ENCODE results near the gene MYOCD.

MYOCD gene

DNA sequence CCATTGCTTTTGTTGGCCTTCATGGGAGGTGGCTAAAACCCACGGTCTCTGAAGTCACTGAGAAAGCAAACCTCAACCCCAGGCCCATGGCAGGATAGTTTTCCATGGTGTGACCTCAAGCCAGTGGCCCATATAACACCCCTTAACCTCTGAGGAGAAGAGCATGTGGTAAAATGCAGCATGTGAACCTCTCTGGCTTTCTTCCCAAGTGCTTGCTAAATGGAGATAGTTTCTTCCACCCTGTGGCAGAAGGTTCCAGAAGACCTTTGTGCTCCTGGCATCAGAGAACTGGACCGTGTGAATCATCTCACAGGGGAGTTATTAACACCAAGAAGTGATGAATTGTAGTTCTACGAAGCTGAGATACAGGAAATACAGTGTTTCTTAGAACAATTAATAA, 47.3 kb downstream of the MYOCD start:
- DNase-seq = no peak

- DNase-seq = no peak
These were observed 54.3 kb downstream of the MYOCD start for GRCh38 chr17:12719948-12720347.

- DNase-seq = no peak
These were observed 55.9 kb downstream of the MYOCD start for GRCh38 chr17:12721581-12721980.

DNA sequence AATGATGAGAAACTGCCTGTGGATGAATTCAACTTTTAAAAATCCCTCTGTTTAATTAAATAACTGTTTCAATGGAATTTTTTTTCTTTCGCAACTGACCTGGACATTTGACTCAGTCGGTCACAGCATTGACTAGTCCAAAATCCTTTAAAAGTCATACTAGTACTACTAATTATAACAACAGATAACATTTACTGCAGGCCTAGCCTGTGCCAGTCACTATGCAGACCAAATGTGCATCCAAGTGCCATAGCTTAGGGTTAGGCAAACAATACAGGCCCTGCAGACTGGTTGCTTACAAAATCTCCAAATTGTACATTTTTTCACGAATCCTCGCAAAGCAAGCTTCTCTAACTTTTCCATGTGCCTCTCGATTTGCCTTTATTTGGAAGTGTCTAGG, 56.6 kb downstream of the MYOCD start:
- DNase-seq = no peak

DNA sequence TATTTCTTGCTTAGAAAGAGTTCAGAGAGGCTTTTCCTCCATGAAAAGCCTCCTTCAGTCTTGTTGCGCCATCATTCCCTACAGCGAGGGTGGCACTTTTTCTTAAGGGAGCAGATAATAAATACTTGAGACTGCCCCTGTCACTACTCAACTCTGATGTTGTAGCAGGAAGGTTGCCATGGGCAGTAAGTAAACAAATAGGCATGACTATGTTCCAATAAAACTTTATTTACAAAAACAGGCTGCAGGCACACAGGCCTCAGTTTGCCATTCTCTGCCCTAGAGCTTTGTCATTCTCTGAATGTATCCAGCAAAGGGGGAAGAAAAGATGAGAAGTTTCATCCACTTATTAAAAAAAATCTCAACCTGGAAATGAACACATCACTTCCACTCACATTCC, 60.4 kb downstream of the MYOCD start:
- DNase-seq = no peak

GRCh38 chr17:12727076-12727760, 61.5 kb downstream of the MYOCD start:
- no peak for DNase-seq

GRCh38 chr17:12727881-12728280, 62.2 kb downstream of the MYOCD start:
- no peak for DNase-seq

DNA sequence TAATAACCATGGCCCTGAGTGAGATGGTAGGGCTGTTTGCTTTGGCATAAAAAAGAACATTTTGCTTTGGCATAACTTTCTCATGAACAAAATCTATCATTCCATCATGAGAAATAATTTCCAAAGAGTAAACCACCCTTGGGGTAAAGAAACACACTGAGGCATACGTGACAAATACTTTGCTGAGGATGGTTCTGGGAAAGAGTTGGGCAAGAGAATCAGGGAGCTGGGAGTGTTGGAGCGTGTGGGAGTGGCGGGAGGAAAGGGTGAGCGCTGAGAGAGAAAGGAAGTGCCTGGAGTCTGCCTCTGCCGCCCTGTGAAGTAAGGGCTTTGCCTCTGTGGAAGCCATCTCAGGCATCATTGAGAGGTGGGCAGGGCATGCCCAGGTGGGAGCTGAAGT, 63.4 kb downstream of the MYOCD start:
- no peak for DNase-seq

- no peak for DNase-seq
These were observed 64.7 kb downstream of the MYOCD start for GRCh38 chr17:12730421-12730820.

GRCh38 chr17:12730931-12731521, 65.3 kb downstream of the MYOCD start:
- DNase-seq = no peak

DNA sequence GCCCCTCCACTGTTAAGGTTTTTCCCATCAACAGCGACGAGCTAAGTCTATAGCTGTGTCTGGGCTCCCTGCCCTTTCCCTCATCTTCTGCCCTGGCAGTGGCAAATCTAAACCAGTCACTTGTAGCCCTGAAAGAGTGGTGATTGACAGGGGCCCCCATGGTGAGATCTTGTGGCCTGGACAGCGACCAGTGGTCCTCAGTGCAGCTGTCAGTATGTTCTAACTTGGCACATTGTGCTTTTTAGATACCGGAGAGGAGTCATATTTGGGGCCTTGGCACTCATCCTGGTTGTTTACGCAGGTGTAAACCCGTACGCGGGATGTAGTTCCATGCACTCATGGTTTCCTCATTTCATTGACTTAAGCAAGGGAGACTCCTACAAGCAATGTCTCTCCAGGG, 66.1 kb downstream of the MYOCD start:
- DNase-seq = no peak

DNA sequence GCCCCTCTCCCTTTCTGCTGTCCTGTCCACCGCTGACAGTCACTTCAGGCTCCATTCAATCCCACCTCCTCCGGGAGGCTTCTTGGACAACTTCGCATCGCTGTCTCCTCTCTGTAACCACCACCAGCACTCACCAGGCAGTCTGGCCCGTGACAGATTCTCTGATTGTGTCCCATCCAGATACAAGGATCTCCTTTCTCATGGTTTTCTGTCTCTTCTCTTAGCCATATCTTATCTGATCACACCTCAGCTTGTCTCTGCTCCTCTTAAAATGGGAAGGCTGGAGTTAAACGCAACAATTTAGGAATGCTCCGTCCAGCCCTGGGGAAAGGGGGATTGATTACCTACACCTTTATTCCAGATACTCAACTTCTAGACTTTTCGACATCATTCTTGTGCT, 66.7 kb downstream of the MYOCD start:
- DNase-seq = no peak

DNA sequence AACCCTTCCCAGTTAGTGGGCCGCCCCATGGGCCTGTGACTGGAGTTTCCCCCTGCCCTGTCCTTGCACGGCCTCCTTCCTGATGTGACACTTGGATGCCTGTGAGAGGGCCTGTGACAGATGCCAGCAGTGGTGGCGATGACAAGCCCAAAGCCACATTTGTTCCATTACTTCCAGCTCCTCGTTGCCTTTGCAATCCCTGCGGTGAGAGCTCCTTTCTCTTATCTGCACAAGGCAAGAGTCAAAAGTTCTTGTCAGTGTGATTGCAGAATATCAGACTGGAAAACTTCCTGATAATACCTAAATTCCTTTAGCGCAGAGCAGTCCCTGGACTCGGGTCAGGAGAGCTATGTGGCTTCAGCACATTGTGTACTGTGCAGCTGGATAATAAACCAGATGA, 69.2 kb downstream of the MYOCD start:
- DNase-seq = no peak

DNA sequence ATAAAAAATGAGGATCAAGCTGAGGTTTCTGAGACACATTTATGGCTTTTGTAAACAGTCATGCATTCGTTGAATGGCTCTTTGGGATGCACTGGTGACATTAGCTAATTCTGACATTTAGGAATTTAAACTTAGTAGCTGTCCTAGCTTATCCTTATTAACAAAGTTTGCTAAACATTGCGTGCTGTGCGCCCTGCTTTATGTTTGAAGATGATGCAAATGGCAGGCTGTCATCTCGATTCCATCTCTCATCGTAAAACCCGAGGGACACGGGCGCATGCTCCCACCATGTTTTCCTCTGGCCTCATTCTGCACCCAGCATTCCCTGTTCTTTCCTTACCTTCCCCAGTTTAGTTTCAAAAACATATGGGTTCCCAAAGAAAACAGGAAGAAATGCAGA, 69.8 kb downstream of the MYOCD start:
- DNase-seq = no peak

DNA sequence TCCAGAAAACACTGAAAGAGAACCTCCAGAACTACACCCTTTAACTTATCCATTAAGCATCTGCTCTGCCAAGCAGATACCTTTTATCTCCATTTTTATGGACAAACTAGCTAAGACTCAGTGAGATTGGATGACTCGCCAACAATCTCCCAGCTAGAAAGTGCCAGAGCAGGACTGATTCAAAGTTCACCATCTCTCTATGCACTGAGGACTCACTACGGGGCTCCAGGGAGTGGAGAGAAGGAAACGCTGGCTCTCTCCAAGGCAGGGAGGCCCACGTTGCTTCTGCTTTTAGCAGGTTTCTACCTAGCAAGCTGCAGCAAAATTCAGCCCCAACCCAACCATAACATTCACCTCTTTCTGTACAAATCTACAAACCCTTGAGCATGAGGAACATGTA, 70.8 kb downstream of the MYOCD start:
- DNase-seq = no peak

DNA sequence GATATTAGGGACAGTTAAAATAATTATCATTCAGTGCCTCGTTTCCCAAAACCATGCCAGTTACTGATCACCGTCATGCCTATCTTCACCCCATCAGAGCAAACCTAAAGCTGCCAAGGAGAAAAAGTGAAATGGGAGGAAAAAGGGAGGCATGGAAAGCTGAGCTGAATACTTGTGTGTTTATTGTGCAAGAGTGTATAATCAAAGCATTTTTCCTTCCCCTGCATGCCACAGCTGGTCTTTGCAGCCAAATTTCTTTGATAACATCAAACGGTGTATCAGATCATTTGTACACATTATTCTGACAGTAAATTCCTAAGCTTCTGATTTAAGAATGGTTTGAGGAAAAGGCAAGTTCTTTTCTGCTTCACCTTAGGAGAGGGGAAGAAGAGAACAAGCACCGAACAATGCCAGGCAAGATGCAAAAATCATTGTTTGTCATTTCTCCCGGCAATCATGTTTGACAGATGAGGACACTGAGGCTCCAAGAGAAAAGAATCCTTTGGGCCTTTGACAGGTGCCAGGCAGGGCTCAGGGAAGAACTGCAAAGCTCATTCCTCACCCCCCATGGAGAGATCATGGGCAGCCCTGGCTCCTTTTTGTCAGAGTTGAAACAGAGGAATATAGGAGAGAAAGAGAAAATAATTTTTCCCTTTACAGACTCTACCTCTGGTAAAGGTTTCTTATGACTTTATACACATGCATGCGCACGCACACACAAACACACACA, 72.2 kb downstream of the MYOCD start:
- DNase-seq = no peak

DNA sequence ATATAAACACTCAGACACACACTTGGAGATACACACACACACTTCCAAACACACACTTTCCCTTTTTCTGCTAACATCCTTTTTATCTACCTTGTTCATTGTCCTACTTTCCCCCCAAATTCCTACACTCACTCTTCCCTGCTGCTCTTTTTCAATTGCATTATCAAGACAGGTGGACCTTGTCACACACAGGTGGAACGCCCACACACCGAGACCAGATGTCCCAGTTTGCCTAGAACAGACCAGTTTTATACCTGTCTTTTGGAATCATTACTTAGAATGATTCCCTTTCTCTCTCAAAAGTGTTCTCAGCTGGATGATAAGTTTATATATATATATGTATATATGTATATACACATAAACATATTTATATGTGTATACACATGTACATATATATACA, 72.9 kb downstream of the MYOCD start:
- no peak for DNase-seq

DNA sequence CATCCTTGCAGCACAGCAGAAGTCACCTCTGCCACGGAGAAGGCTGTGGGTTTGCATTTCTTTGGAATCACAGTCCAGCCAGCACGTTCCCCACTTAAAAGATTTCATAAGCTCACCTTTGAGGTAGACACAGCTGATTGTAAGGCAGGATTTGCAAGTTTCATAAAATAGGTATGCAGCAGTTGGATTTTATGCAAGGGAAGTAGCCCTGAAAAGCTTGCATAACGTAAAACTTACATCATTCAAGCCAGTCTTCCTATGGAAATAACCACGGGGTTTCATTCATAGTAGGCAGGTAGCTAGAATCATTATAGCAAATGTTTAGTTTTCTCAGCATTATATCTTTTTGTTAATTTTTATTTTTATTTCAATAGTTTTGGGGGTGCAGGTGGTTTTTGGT, 73.8 kb downstream of the MYOCD start:
- no peak for DNase-seq

GRCh38 chr17:12743046-12743445, 77.4 kb downstream of the MYOCD start:
- DNase-seq = no peak

GRCh38 chr17:12744298-12744697, 78.6 kb downstream of the MYOCD start:
- DNase-seq = no peak

DNA sequence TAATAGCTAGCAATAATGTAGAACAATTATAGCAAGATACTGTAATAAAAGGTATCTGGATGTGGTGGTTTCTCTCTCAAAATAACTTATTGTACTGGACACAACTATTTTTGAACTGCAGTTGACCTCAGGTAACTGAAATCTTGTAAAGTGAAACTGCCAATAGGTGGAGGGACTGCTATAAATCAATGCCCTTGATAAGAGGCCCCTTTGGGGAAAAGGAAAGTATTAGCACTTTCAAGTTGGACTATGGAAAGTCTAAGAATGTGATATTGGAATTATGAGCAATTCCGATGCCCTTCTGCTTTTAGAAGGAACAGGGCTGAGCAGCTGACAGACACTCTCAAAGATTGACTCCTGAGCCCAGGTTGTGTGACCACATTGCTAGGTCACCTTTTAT, 79.1 kb downstream of the MYOCD start:
- DNase-seq = no peak

GRCh38 chr17:12745486-12745885, 79.8 kb downstream of the MYOCD start:
- DNase-seq = no peak

DNA sequence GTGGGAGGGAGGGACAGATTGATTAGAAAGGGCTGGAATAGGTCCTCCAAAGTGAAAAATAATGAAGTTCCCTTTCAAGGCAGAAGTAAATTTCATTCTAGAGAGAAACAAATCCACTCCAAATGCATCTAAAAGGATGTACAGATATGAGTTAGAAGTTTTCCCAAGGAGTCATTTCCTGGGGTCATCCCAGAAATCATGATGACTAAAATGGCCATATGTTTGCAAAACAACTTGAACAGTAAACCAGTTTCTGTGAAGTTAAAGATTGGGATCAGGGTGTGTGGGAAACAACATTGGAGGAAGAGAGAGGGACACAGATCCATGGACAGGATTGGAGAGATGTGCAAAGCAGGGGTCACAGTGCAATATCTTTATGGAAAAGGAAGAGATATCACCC, 91.1 kb downstream of the MYOCD start:
- DNase-seq = no peak

GRCh38 chr17:12759090-12759489, 93.4 kb downstream of the MYOCD start:
- DNase-seq = no peak

DNA sequence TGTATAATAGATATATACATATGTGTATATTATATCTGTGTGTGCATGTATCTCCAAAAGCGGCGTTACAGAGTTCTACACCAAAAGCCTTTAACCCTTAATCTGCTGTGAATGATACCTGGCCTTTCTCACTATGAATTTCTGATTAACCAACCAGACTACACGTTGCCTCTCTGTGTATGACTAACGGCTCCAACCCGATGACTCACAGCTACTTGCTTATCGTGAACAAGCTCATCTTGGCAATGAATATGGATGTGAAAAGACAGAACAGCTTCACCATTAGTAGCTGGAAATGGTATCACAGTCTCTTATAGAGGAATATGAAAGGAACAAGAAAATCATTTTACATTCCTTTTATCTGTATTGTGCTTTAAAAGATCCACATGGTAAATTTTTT, 99.9 kb downstream of the MYOCD start:
- DNase-seq = no peak

Data from activated CD4-positive, alpha-beta T cell treated with anti-CD3 and anti-CD28 coated beads, Interleukin-2, Interleukin-6, amounts not matched to agents 100 ng/mL and 50 ng/mL, durations not matched to agents 16 hours and 8 hours (primary cell).